ENCODE measurements around the gene JPH3.

The JPH3 gene

GRCh38 chr16:87667946-87668345, 65.6 kb downstream of the JPH3 start:
- TF ChIP-seq CTCF (IDR thresholded peaks at IDR 0.05; ENCODE audit: control extremely low read depth, extremely low read depth, low read depth, missing control alignments): no peak
- POLR2A ChIA-PET: no interaction called here
- no peak for DNase-seq (ENCODE audit: extremely low spot score)
- CTCF ChIA-PET: no interaction called here

GRCh38 chr16:87669672-87670071, 67.4 kb downstream of the JPH3 start:
- DNase-seq (ENCODE audit: extremely low spot score): no peak
- ChIA-PET CTCF (no interaction called here), POLR2A (no interaction called here)
- TF ChIP-seq CTCF (IDR thresholded peaks at IDR 0.05; ENCODE audit: control extremely low read depth, extremely low read depth, low read depth, missing control alignments): no peak

GRCh38 chr16:87671221-87671620, 68.9 kb downstream of the JPH3 start:
- ChIA-PET CTCF (no interaction called here), POLR2A (no interaction called here)
- no peak for DNase-seq (ENCODE audit: extremely low spot score)
- no peak for TF ChIP-seq CTCF (IDR thresholded peaks at IDR 0.05; ENCODE audit: control extremely low read depth, extremely low read depth, low read depth, missing control alignments)

GRCh38 chr16:87671715-87672270, 69.5 kb downstream of the JPH3 start:
- POLR2A ChIA-PET: no interaction called here
- CTCF ChIA-PET: no interaction called here
- TF ChIP-seq CTCF (IDR thresholded peaks at IDR 0.05; ENCODE audit: control extremely low read depth, extremely low read depth, low read depth, missing control alignments): no peak
- DNase-seq (ENCODE audit: extremely low spot score): no peak

- no peak for DNase-seq (ENCODE audit: extremely low spot score)
- ChIA-PET POLR2A (no interaction called here), CTCF (no interaction called here)
- TF ChIP-seq CTCF (IDR thresholded peaks at IDR 0.05; ENCODE audit: control extremely low read depth, extremely low read depth, low read depth, missing control alignments): no peak
Measured at GRCh38 chr16:87674419-87674818, 72.1 kb downstream of the JPH3 start.

GRCh38 chr16:87675111-87675719, 72.9 kb downstream of the JPH3 start:
- ChIA-PET POLR2A (no interaction called here), CTCF (no interaction called here)
- DNase-seq (ENCODE audit: extremely low spot score): no peak
- TF ChIP-seq CTCF (IDR thresholded peaks at IDR 0.05; ENCODE audit: control extremely low read depth, extremely low read depth, low read depth, missing control alignments): no peak
